Measurements from ENCODE around the gene CHST1. TPM values are rescaled to one million over a fixed set of nuclear protein-coding genes. Genes with fewer than 3 reads are reported as not detected.

CHST1 gene
- total and polyA plus RNA-seq, 2 experiments from 2014 or later = 0.84 to 2.7 TPM

- H3K27me3 Mint-ChIP-seq (ENCODE audit: insufficient read depth, low read depth, poor library complexity) = peaks cover 7% of the 10 kb centered on the region
- H3K27me3 ChIP-seq (ENCODE audit: insufficient read depth) = no peaks in the 10 kb centered on the region
- no peak overlapping the region for H2AFZ ChIP-seq
- no peaks in the 10 kb centered on the region for H3K36me3 Mint-ChIP-seq (ENCODE audit: low read depth)
- H3K4me3 Mint-ChIP-seq = no peak overlapping the region
- no peaks in the 10 kb centered on the region for H3F3A ChIP-seq (replicated peaks; ENCODE audit: low read depth)
- ATAC-seq (no peak), DNase-seq (ENCODE audit: low spot score) (no peak)
- no peaks in the 10 kb centered on the region for H3K79me2 ChIP-seq (replicated peaks; ENCODE audit: insufficient read depth)
- no peak overlapping the region for H3K27ac Mint-ChIP-seq
- H3K27ac ChIP-seq (ENCODE audit: low read depth) = no peak overlapping the region
- no peak overlapping the region for H3K4me3 ChIP-seq
- no peaks in the 10 kb centered on the region for H3K36me3 ChIP-seq (ENCODE audit: insufficient read depth)
- peaks cover 10% of the 10 kb centered on the region; the same call in 1 of the 2 replicates for H3K9me2 ChIP-seq (ENCODE audit: insufficient read depth)
- H3K4me1 Mint-ChIP-seq = 0 out of 3 replicates have a peak, but pooled peaks cover 2% of the 10 kb centered on the region
- no peaks in the 10 kb centered on the region for H4K20me1 ChIP-seq (replicated peaks; ENCODE audit: insufficient read depth)
- H3K4me1 ChIP-seq (ENCODE audit: insufficient read depth) = no peaks in the 10 kb centered on the region
- H3K9me3 Mint-ChIP-seq = no peaks in the 10 kb centered on the region; the same call in 2 of the 3 replicates
- TF ChIP-seq ZNF114 (CRISPR knock-in tag; IDR thresholded peaks at IDR 0.05) = no peak
- no peak for TF ChIP-seq ZNF331 (CRISPR knock-in tag; IDR thresholded peaks at IDR 0.05; ENCODE audit: low read depth)
- TF ChIP-seq POLR2AphosphoS5 (IDR thresholded peaks at IDR 0.05; ENCODE audit: low read depth) = no peak
- no peak for TF ChIP-seq EZH2phosphoT487 (IDR thresholded peaks at IDR 0.05; ENCODE audit: unreplicated experiment)
- no peak for TF ChIP-seq EZH2 (IDR thresholded peaks at IDR 0.05; ENCODE audit: low read depth, unreplicated experiment)
- no peak for TF ChIP-seq CREB1 (CRISPR knock-in tag; IDR thresholded peaks at IDR 0.05; ENCODE audit: low read depth)
- no peak overlapping the region for H3K4me2 ChIP-seq
These were observed 20.2 kb downstream of the CHST1 start for GRCh38 chr11:45644981-45645889.

GRCh38 chr11:45643598-45644260 is 21.7 kb downstream of the CHST1 start:
- Histone ChIP-seq H3K36me3 (ENCODE audit: insufficient read depth) (no peaks in the 10 kb centered on the region), H2AFZ (no peak overlapping the region), H3K27me3 (ENCODE audit: insufficient read depth) (no peaks in the 10 kb centered on the region), H4K20me1 (replicated peaks; ENCODE audit: insufficient read depth) (no peaks in the 10 kb centered on the region), H3K4me3 (no peak overlapping the region), H3F3A (replicated peaks; ENCODE audit: low read depth) (no peaks in the 10 kb centered on the region), H3K9me2 (ENCODE audit: insufficient read depth) (peaks cover 10% of the 10 kb centered on the region; the same call in 1 of the 2 replicates), H3K27ac (ENCODE audit: low read depth) (no peak overlapping the region), H3K4me2 (no peak overlapping the region), H3K79me2 (replicated peaks; ENCODE audit: insufficient read depth) (no peaks in the 10 kb centered on the region), H3K4me1 (ENCODE audit: insufficient read depth) (no peaks in the 10 kb centered on the region)
- no peak for ATAC-seq
- Mint-ChIP-seq H3K4me3 (no peak overlapping the region), H3K27me3 (ENCODE audit: insufficient read depth, low read depth, poor library complexity) (peaks cover 10% of the 10 kb centered on the region), H3K4me1 (0 out of 3 replicates have a peak, but pooled peaks cover 2% of the 10 kb centered on the region), H3K27ac (no peak overlapping the region), H3K9me3 (peaks cover 2% of the 10 kb centered on the region), H3K36me3 (ENCODE audit: low read depth) (no peaks in the 10 kb centered on the region)
- TF ChIP-seq CREB1 (CRISPR knock-in tag; IDR thresholded peaks at IDR 0.05; ENCODE audit: low read depth) = no peak
- no peak for TF ChIP-seq EZH2 (IDR thresholded peaks at IDR 0.05; ENCODE audit: low read depth, unreplicated experiment)
- no peak for DNase-seq (ENCODE audit: low spot score)

GRCh38 chr11:45641961-45642360 is 23.5 kb downstream of the CHST1 start:
- Histone ChIP-seq H3K4me2 (no peak overlapping the region), H3K79me2 (replicated peaks; ENCODE audit: insufficient read depth) (no peaks in the 10 kb centered on the region), H4K20me1 (replicated peaks; ENCODE audit: insufficient read depth) (no peaks in the 10 kb centered on the region), H3K9me2 (ENCODE audit: insufficient read depth) (peaks cover 6% of the 10 kb centered on the region; the same call in 1 of the 2 replicates), H3F3A (replicated peaks; ENCODE audit: low read depth) (no peaks in the 10 kb centered on the region), H3K27ac (ENCODE audit: low read depth) (no peak overlapping the region), H3K4me1 (ENCODE audit: insufficient read depth) (no peaks in the 10 kb centered on the region), H3K27me3 (ENCODE audit: insufficient read depth) (no peaks in the 10 kb centered on the region), H2AFZ (no peak overlapping the region), H3K4me3 (no peak overlapping the region), H3K36me3 (ENCODE audit: insufficient read depth) (no peaks in the 10 kb centered on the region)
- peaks cover 5% of the 10 kb centered on the region for H3K9me3 Mint-ChIP-seq
- H3K36me3 Mint-ChIP-seq (ENCODE audit: low read depth) = no peaks in the 10 kb centered on the region
- H3K27ac Mint-ChIP-seq = no peak overlapping the region
- no peak overlapping the region for H3K4me3 Mint-ChIP-seq
- ATAC-seq (no peak), DNase-seq (ENCODE audit: low spot score) (no peak)
- TF ChIP-seq POLR2AphosphoS5 (IDR thresholded peaks at IDR 0.05; ENCODE audit: low read depth) = no peak
- no peaks in the 10 kb centered on the region for H3K4me1 Mint-ChIP-seq
- H3K27me3 Mint-ChIP-seq (ENCODE audit: insufficient read depth, low read depth, poor library complexity) = peaks cover 10% of the 10 kb centered on the region

Data from GM23338 (cell line).